Prostate gland (tissue), 2 donors: ENCODE results near the gene CDYL2.

Experiments used
- POLR2A ChIP-seq: fragments of 450-650 bp; IDR thresholded peaks from one replicate; pipeline ENCODE4 v1.6.1; 2016; ENCODE audit warnings: antibody characterized with exemption, mild to moderate bottlenecking
- TF ChIP-seq, protein P1 (sequence below), 4 experiments: fragments of 200-600 bp in 2 of 4; fragments of 450-650 bp in 2 of 4; sonication (generic) in 2 of 4; IDR thresholded peaks; 1 replicate in 3 of 4; 2 replicates in 1 of 4; pipeline ENCODE4 v1.5.1; 2016 to 2019; ENCODE audit warnings: antibody characterized with exemption in 4 of 4, mild to moderate bottlenecking in 2 of 4, moderate library complexity in 2 of 4

DNA sequence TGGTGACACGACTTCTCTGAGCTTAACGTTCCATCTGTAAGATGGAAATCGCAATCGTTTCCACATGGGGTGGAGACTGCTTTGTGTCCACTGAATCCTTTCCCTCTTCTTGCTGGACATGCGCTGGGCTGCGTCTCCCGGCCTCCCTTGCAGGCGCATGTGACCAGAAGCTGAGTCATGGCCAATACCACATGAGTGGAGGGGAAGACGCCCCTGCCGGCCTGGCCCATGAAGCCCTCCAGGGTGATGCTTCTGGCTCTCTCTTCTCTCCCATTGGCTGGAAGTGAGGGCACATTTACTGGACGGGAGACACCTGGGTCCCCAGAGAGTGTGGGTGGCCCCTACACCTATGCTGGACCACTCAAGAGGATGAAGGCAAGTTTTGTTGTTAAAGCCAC, 192.5 kb downstream of the CDYL2 start:
- TF ChIP-seq, protein P1, sequence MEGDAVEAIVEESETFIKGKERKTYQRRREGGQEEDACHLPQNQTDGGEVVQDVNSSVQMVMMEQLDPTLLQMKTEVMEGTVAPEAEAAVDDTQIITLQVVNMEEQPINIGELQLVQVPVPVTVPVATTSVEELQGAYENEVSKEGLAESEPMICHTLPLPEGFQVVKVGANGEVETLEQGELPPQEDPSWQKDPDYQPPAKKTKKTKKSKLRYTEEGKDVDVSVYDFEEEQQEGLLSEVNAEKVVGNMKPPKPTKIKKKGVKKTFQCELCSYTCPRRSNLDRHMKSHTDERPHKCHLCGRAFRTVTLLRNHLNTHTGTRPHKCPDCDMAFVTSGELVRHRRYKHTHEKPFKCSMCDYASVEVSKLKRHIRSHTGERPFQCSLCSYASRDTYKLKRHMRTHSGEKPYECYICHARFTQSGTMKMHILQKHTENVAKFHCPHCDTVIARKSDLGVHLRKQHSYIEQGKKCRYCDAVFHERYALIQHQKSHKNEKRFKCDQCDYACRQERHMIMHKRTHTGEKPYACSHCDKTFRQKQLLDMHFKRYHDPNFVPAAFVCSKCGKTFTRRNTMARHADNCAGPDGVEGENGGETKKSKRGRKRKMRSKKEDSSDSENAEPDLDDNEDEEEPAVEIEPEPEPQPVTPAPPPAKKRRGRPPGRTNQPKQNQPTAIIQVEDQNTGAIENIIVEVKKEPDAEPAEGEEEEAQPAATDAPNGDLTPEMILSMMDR (IDR thresholded peaks at IDR 0.05) = no peak
- TF ChIP-seq POLR2A = no peak
